Measurements from ENCODE around the gene SHANK1.

The SHANK1 gene

GRCh38 chr19:50657712-50658440, 61.7 kb downstream of the SHANK1 start:
- peak overlapping the region; percentile 61 for H3K4me3 ChIP-seq (replicated peaks; ENCODE audit: low read depth, low read length)
- peak; percentile 99 for DNase-seq (ENCODE audit: low read depth)
- TF ChIP-seq CTCF (IDR thresholded peaks at IDR 0.05; ENCODE audit: low read length, missing control alignments): no peak

- no peak overlapping the region for H3K4me3 ChIP-seq (replicated peaks; ENCODE audit: low read depth, low read length)
- TF ChIP-seq CTCF (IDR thresholded peaks at IDR 0.05; ENCODE audit: low read length, missing control alignments): no peak
- DNase-seq (ENCODE audit: low read depth): no peak
Observed at GRCh38 chr19:50657222-50657669, 62.4 kb downstream of the SHANK1 start.

GRCh38 chr19:50654882-50655281, 64.7 kb downstream of the SHANK1 start:
- TF ChIP-seq CTCF (IDR thresholded peaks at IDR 0.05; ENCODE audit: low read length, missing control alignments): no peak
- no peak overlapping the region for H3K4me3 ChIP-seq (replicated peaks; ENCODE audit: low read depth, low read length)
- DNase-seq (ENCODE audit: low read depth): no peak

GRCh38 chr19:50652722-50653121, 66.9 kb downstream of the SHANK1 start:
- H3K4me3 ChIP-seq (replicated peaks; ENCODE audit: low read depth, low read length): no peak overlapping the region
- TF ChIP-seq CTCF (IDR thresholded peaks at IDR 0.05; ENCODE audit: low read length, missing control alignments): no peak
- DNase-seq (ENCODE audit: low read depth): no peak

GRCh38 chr19:50651174-50651573, 68.4 kb downstream of the SHANK1 start:
- no peak for DNase-seq (ENCODE audit: low read depth)

GRCh38 chr19:50649433-50650391, 69.9 kb downstream of the SHANK1 start, which contains the start of gene C19orf81:
TSS of gene C19orf81 (plus strand) at chr19:50649445. CDS start at chr19:50649445, 0 bp downstream.
- no peak within 1 kb of the TSS for H3K4me3 ChIP-seq (replicated peaks; ENCODE audit: low read depth, low read length)
- DNase-seq (ENCODE audit: low read depth): peak; percentile 36
- no peak for TF ChIP-seq CTCF (IDR thresholded peaks at IDR 0.05; ENCODE audit: low read length, missing control alignments)

More at GRCh38 chr19:50651174-50651573, 68.4 kb downstream of the SHANK1 start:
- TF ChIP-seq CTCF (IDR thresholded peaks at IDR 0.05; ENCODE audit: low read length, missing control alignments): no peak
- no peak overlapping the region for H3K4me3 ChIP-seq (replicated peaks; ENCODE audit: low read depth, low read length)
